ENCODE results near the gene SCARB1. TPM values are rescaled to one million over a fixed set of nuclear protein-coding genes. Genes with fewer than 3 reads are reported as not detected.

The SCARB1 gene
- total and polyA plus RNA-seq, 5 experiments from 2014 or later = 2.7 to 7.2 (median 3.9) TPM

- no peaks in the 10 kb centered on the region for H3K27me3 Mint-ChIP-seq
- ATAC-seq (no peak), DNase-seq (no peak)
- no peaks in the 10 kb centered on the region for H3K9me3 Mint-ChIP-seq
- peaks cover 2 to 6% (median 4%) of the 10 kb centered on the region in 3 donors for H3K36me3 Mint-ChIP-seq
- peaks cover 0 to 3% (median 0%) of the 10 kb centered on the region in 4 donors for H3K4me1 Mint-ChIP-seq
- no peak overlapping the region for H3K4me3 Mint-ChIP-seq
- H3K27ac Mint-ChIP-seq = no peak overlapping the region
- POLR2A ChIA-PET = interaction anchor here (0.7 kb wide), 1 partner anchor 471 kb away, joined by 3 read pairs; no protein-coding TSS in a partner anchor
Measured at GRCh38 chr12:124805050-124805449, 58.6 kb downstream of the SCARB1 start.

- H3K9me3 Mint-ChIP-seq = no peaks in the 10 kb centered on the region
- no peak overlapping the region for H3K4me3 Mint-ChIP-seq
- H3K4me1 Mint-ChIP-seq = peaks cover 0 to 3% (median 0%) of the 10 kb centered on the region in 4 donors
- peaks cover 2 to 6% (median 4%) of the 10 kb centered on the region in 3 donors for H3K36me3 Mint-ChIP-seq
- no peaks in the 10 kb centered on the region for H3K27me3 Mint-ChIP-seq
- DNase-seq (no peak), ATAC-seq (no peak)
- POLR2A ChIA-PET = interaction anchor here (0.5 kb wide), 1 partner anchor 65 kb away, joined by 3 read pairs; no protein-coding TSS in a partner anchor
- peak overlapping the region in 1 of 10 donors; percentile 40 for H3K27ac Mint-ChIP-seq
Measured at GRCh38 chr12:124804011-124804621, 59.5 kb downstream of the SCARB1 start.

DNA sequence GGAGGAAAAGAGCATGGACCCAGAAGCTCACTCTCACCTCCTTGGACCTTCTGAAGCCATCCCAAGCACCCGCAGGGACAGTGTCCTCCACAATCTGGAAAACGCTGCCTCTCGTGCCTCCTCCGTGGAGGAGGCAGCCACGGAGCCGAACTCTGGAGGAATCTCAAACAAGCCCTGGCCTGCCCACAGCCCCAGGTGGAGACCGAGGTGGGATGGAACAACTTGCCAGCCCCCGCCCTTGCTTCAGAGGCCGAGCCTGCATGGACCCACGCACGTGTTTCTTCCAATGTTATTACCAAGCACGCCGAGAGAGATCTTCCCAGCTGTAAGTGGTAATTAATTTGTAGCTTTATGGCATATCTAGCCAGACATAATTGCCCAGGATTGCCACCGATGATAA is 61.3 kb downstream of the SCARB1 start:
- no peak overlapping the region for H3K4me3 Mint-ChIP-seq
- H3K36me3 Mint-ChIP-seq = peaks cover 4 to 12% (median 4%) of the 10 kb centered on the region in 3 donors
- POLR2A ChIA-PET = interaction anchor here (0.7 kb wide), 1 partner anchor 577 kb away, joined by 3 read pairs; no protein-coding TSS in a partner anchor
- H3K27me3 Mint-ChIP-seq = no peaks in the 10 kb centered on the region
- H3K27ac Mint-ChIP-seq = no peak overlapping the region
- ATAC-seq (no peak), DNase-seq (no peak)
- H3K4me1 Mint-ChIP-seq = peaks cover 0 to 4% (median 1%) of the 10 kb centered on the region in 4 donors
- H3K9me3 Mint-ChIP-seq = no peaks in the 10 kb centered on the region

DNA sequence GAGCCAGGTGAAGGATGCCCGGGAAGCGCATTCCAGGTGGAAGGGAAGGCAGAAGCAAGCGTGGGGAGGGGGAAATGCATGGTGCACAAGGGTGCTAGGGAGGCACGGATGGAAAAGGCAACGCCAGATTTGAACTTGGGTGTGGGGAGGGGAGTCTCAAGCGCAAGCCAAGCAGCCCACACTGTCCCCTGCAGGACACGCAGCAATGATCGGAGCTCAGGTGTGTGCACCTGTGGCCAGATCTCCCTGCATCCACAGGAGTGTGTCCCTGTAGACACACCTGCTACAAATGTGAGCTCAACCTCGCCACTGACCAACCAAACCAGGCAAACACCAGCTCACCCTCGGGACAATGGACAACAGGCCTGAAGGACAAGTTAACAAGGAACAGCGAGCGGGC is 63.2 kb downstream of the SCARB1 start:
- ATAC-seq (no peak), DNase-seq (no peak)
- Mint-ChIP-seq H3K27me3 (no peaks in the 10 kb centered on the region), H3K36me3 (peaks cover 4 to 11% (median 4%) of the 10 kb centered on the region in 3 donors), H3K4me3 (no peak overlapping the region), H3K27ac (no peak overlapping the region), H3K9me3 (no peaks in the 10 kb centered on the region), H3K4me1 (peaks cover 5 to 21% (median 10%) of the 10 kb centered on the region in 4 donors)
- POLR2A ChIA-PET = no interaction called here

DNA sequence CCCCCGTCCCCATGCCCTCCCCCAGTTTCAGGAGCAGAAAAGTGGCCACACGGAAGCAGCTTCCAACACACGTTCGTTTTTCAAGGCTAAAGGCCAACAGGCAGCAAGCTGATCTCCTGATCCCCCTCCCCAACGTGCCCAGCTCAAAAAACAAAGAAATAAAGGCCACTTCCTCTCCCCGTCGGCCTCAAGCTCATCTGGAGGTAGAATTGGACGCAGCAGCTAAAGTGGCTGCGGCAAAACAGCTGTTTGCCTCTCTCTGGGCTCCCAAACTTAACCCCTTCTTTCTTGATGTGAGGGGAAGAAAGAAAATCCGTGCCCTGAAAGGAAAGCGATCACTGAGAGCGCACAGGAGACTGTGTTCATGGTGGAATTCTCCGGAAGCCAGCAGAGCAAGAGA is 66.3 kb downstream of the SCARB1 start:
- Mint-ChIP-seq H3K4me1 (peaks cover 5 to 27% (median 11%) of the 10 kb centered on the region in 4 donors), H3K27ac (peak overlapping the region in 1 of 10 donors; percentile 75), H3K36me3 (peaks cover 0 to 14% (median 2%) of the 10 kb centered on the region in 3 donors), H3K9me3 (no peaks in the 10 kb centered on the region), H3K27me3 (no peaks in the 10 kb centered on the region), H3K4me3 (no peak overlapping the region)
- POLR2A ChIA-PET = no interaction called here
- DNase-seq = no peak
- ATAC-seq = no peak

GRCh38 chr12:124796303-124796960 is 67.2 kb downstream of the SCARB1 start:
- Mint-ChIP-seq H3K27ac (peak overlapping the region in 5 of 10 donors; percentile 37 to 79 (median 69)), H3K4me1 (peaks cover 5 to 27% (median 11%) of the 10 kb centered on the region in 4 donors), H3K4me3 (peak overlapping the region in 1 of 10 donors; percentile 13), H3K27me3 (no peaks in the 10 kb centered on the region), H3K36me3 (peaks cover 0 to 14% (median 2%) of the 10 kb centered on the region in 3 donors), H3K9me3 (no peaks in the 10 kb centered on the region)
- ATAC-seq (no peak), DNase-seq (no peak)
- POLR2A ChIA-PET = no interaction called here

- Mint-ChIP-seq H3K36me3 (peaks cover 0 to 12% (median 2%) of the 10 kb centered on the region in 3 donors), H3K9me3 (no peaks in the 10 kb centered on the region), H3K27ac (peak overlapping the region in 4 of 10 donors; percentile 15 to 82 (median 68)), H3K4me1 (peaks cover 5 to 27% (median 11%) of the 10 kb centered on the region in 4 donors), H3K27me3 (no peaks in the 10 kb centered on the region), H3K4me3 (no peak overlapping the region)
- no peak for ATAC-seq
- no peak for DNase-seq
- POLR2A ChIA-PET = no interaction called here
Measured at GRCh38 chr12:124795081-124795948, 68.3 kb downstream of the SCARB1 start.

DNA sequence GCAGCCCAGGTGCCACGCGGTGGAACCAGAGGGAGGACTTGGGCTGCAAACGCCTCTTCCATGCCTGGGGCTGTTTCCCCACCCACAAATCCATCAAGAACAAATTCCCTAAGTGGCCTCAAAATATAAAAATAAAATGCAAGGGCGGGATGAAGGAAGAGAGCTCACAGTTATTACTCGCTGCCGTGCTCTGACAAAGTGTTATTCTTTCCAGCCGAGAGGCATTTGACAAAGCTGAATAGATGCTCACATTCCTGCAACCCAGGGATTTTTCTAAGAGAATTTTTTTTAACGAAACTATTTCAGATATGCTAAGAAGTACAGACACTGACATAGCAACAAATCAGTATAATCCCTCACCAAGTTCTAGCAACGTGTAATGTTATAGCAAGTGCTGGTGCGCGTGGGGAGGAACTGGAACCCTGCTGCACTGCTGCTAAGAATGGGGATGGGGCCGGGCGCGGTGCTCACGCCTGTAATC is 70.7 kb downstream of the SCARB1 start:
- Mint-ChIP-seq H3K27ac (no peak overlapping the region), H3K36me3 (peaks cover 0 to 15% (median 2%) of the 10 kb centered on the region in 3 donors), H3K4me1 (peaks cover 3 to 27% (median 11%) of the 10 kb centered on the region in 4 donors), H3K4me3 (no peak overlapping the region), H3K27me3 (no peaks in the 10 kb centered on the region), H3K9me3 (no peaks in the 10 kb centered on the region)
- ATAC-seq (no peak), DNase-seq (no peak)
- POLR2A ChIA-PET = no interaction called here

GRCh38 chr12:124792156-124792555 is 71.5 kb downstream of the SCARB1 start:
- Mint-ChIP-seq H3K27ac (no peak overlapping the region), H3K36me3 (peaks cover 0 to 7% (median 0%) of the 10 kb centered on the region in 3 donors), H3K4me3 (no peak overlapping the region), H3K4me1 (peaks cover 3 to 21% (median 11%) of the 10 kb centered on the region in 4 donors), H3K27me3 (no peaks in the 10 kb centered on the region), H3K9me3 (no peaks in the 10 kb centered on the region)
- POLR2A ChIA-PET = interaction anchor here (0.6 kb wide), 1 partner anchor 286 kb away, joined by 4 read pairs; no protein-coding TSS in a partner anchor
- no peak for ATAC-seq
- DNase-seq = no peak

- no peaks in the 10 kb centered on the region for H3K9me3 Mint-ChIP-seq
- POLR2A ChIA-PET = no interaction called here
Measured at GRCh38 chr12:124790650-124791400, 72.8 kb downstream of the SCARB1 start.

DNA sequence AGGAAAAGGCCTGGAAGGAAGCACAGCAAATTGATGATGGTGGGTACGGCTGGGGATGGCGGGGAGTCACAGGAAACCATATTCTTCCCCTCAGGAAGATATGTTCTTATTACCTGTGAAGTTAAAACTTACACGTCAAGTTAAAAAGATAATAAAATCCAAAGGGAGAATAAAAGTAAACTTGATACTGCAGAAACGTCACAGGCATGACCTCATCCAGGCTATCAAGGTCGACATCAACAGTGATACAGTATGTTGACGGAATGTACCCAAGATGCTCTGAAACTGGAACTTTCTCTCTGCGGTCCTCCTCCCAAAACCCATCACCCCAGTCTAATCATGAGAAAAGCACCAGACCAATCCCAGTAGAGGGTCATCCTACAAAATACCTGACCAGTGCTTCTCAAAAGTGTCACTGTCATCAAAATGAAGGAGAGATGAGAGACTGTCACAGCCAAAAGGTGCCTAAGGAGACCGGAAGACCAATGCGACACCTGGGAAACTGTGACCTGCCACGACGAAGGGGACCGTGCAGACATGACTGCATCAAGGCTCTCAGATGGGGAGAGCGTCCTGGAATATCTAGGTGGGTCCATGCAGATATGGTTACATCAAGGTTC is 74.6 kb downstream of the SCARB1 start:
- ATAC-seq (no peak), DNase-seq (no peak)
- H3K9me3 Mint-ChIP-seq = no peaks in the 10 kb centered on the region
- H3K27me3 Mint-ChIP-seq = no peaks in the 10 kb centered on the region
- H3K27ac Mint-ChIP-seq = no peak overlapping the region
- POLR2A ChIA-PET = no interaction called here
- no peak overlapping the region for H3K4me3 Mint-ChIP-seq
- H3K4me1 Mint-ChIP-seq = peaks cover 0 to 3% (median 0%) of the 10 kb centered on the region in 4 donors
- peaks cover 0 to 17% (median 3%) of the 10 kb centered on the region in 3 donors for H3K36me3 Mint-ChIP-seq

More at GRCh38 chr12:124790650-124791400, 72.8 kb downstream of the SCARB1 start:
- Mint-ChIP-seq H3K27ac (no peak overlapping the region), H3K36me3 (peaks cover 0 to 17% (median 0%) of the 10 kb centered on the region in 3 donors), H3K27me3 (no peaks in the 10 kb centered on the region), H3K4me3 (no peak overlapping the region), H3K4me1 (peaks cover 0 to 8% (median 1%) of the 10 kb centered on the region in 4 donors)
- ATAC-seq = no peak
- DNase-seq = no peak

Data from naive thymus-derived CD8-positive, alpha-beta T cell (primary cell).